ENCODE data around the gene BAIAP2L2. TPM values are rescaled to one million over a fixed set of nuclear protein-coding genes. Genes with fewer than 3 reads are reported as not detected.
"Not testable (repeated sequence)": the region's sequence is repeated elsewhere in the genome, so short reads cannot be mapped to it uniquely, and the experiment has no call there.

Gene BAIAP2L2
- total RNA-seq, 1 donor from 2014 or later: not detected

- DNase-seq (ENCODE audit: low read depth in 2 of 2): no peak
Measured at GRCh38 chr22:38038890-38039812, 71.3 kb downstream of the BAIAP2L2 start.

GRCh38 chr22:38038426-38038825 is 72.1 kb downstream of the BAIAP2L2 start:
- DNase-seq (ENCODE audit: low read depth in 2 of 2): no peak

DNA sequence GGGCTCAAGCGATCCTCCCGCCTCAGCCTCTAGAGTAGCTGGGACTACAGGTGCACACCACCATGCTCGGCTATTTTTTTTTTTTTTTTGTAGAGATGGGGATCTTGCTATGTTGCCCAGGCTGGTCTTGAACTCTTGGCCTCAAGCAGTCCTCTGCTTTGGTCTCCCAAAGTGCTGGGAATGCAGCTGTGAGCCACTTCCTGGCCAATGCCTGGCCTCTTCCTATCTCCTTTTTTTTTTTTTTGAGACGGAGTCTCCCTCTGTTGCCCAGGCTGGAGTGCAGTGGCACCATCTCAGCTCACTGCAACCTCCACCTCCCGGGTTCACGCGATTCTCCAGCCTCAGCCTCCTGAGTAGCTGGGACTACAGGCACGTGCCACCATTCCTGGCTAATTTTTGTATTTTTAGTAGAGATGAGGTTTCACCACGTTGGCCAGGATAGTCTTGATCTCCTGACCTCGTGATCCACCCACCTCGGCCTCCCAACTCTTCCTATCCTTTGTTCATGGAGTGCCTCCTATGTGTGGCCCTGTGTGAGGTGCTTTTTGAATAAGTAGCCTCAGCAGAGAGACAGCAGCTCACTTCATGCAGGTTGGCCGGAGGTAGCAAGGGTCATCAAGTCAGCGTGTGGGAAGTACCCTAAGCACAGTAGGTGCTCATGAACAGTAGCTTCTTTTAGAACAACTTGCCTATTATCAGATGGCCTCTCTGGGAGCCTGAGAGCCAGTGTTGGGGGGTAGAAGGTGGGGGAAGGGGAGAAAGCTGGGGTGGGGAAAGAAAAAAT is 72.9 kb downstream of the BAIAP2L2 start:
- DNase-seq (ENCODE audit: low read depth in 2 of 2): not testable (repeated sequence)

- no peak for DNase-seq (ENCODE audit: low read depth in 2 of 2)
Measured at GRCh38 chr22:38036392-38037062, 74.0 kb downstream of the BAIAP2L2 start.

DNA sequence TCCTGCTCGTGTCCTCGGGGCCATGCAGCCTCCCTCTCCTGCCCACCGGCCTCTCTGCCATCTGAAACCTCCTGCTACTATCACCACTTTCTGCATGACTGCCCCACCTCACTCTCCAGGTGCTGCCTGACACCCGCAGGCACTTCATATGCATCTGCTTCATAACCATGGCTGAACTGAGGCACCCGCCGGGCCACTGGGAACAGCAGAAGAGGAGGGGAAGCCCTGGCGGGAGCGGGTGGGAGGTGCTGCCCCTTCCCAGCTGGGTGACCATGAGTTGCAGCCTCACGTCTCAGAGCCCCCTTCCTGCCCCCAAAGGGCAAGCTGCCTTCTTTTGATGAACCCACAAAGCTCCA is 75.0 kb downstream of the BAIAP2L2 start:
- DNase-seq (ENCODE audit: low read depth in 2 of 2): no peak

Other genes starting within 250 kb of the BAIAP2L2 start
- 21.3 and 37.3 TPM in 2 replicates for gene MICALL1, start 204.4 kb downstream of the BAIAP2L2 start, total RNA-seq
- gene C22orf23, start 157.1 kb downstream of the BAIAP2L2 start, total RNA-seq: under 0.01 and 0.13 TPM in 2 replicates
- gene POLR2F, start 157.0 kb downstream of the BAIAP2L2 start, total RNA-seq: 38.8 and 44.9 TPM in 2 replicates
- gene SOX10, start 126.1 kb downstream of the BAIAP2L2 start, total RNA-seq: not detected in 2 replicates
- 6.5 and 11.5 TPM in 2 replicates for gene PICK1, start 53.3 kb downstream of the BAIAP2L2 start, total RNA-seq
- under 0.01 and 0.13 TPM in 2 replicates for gene SLC16A8, start 26.5 kb downstream of the BAIAP2L2 start, total RNA-seq
- 1.5 and 3.5 TPM in 2 replicates for gene PLA2G6, start 71.1 kb upstream of the BAIAP2L2 start, total RNA-seq
- 34.9 and 122 TPM in 2 replicates for gene MAFF, start 91.3 kb upstream of the BAIAP2L2 start, total RNA-seq
- 25.4 and 32.9 TPM in 2 replicates for gene TMEM184B, start 162.3 kb upstream of the BAIAP2L2 start, total RNA-seq
- 78.7 and 112 TPM in 2 replicates for gene CSNK1E, start 206.7 kb upstream of the BAIAP2L2 start, total RNA-seq